Retinal pigment epithelial cell (primary cell): ENCODE measurements around the gene ZMYND15.

ENCODE experiments used
- DNase-seq: peaks from one replicate; pipeline ENCODE4 v3.0.0-alpha.2; 2010; ENCODE audit warnings: low read depth
- H3K4me3 ChIP-seq: 2 replicates; pipeline ENCODE4 v1.5.1; 2011; ENCODE audit warnings: mild to moderate bottlenecking, low read length, control low read depth, moderate library complexity
- CTCF ChIP-seq: conservative IDR thresholded peaks from 2 replicates; pipeline ENCODE4 v1.5.1; 2011; ENCODE audit warnings: low read depth, low read length, control low read depth, inconsistent platforms

The ZMYND15 gene

GRCh38 chr17:4725646-4726310 is 13.9 kb upstream of the ZMYND15 start:
- DNase-seq = no peak
- no peak for TF ChIP-seq CTCF
- no peak overlapping the region for H3K4me3 ChIP-seq

GRCh38 chr17:4728124-4728523 is 11.5 kb upstream of the ZMYND15 start:
- no peak for TF ChIP-seq CTCF
- no peak for DNase-seq
- no peak overlapping the region for H3K4me3 ChIP-seq

- DNase-seq = no peak
- TF ChIP-seq CTCF = peak; percentile 15
- no peak overlapping the region for H3K4me3 ChIP-seq
Observed at GRCh38 chr17:4733073-4733531, 6.5 kb upstream of the ZMYND15 start.

GRCh38 chr17:4734857-4735475 is 4.7 kb upstream of the ZMYND15 start:
- no peak for TF ChIP-seq CTCF
- DNase-seq = no peak
- H3K4me3 ChIP-seq = no peak overlapping the region

- no peak for DNase-seq
- no peak overlapping the region for H3K4me3 ChIP-seq
- no peak for TF ChIP-seq CTCF
Observed at GRCh38 chr17:4735876-4736651, 3.6 kb upstream of the ZMYND15 start.

GRCh38 chr17:4738136-4739121 is 1.2 kb upstream of the ZMYND15 start:
- TF ChIP-seq CTCF = no peak

More at GRCh38 chr17:4738136-4739121, 1.2 kb upstream of the ZMYND15 start:
- DNase-seq = no peak
- peak overlapping the region; percentile 50 for H3K4me3 ChIP-seq
